ENCODE results near the gene WDR27.

The WDR27 gene

GRCh38 chr6:169510871-169511270 lies 191.0 kb downstream of the WDR27 start:
- no peak for DNase-seq

- no peak for DNase-seq
Observed at GRCh38 chr6:169508452-169508851, 193.4 kb downstream of the WDR27 start.

- no peak for DNase-seq
Observed at GRCh38 chr6:169503422-169504152, 198.2 kb downstream of the WDR27 start.

DNA sequence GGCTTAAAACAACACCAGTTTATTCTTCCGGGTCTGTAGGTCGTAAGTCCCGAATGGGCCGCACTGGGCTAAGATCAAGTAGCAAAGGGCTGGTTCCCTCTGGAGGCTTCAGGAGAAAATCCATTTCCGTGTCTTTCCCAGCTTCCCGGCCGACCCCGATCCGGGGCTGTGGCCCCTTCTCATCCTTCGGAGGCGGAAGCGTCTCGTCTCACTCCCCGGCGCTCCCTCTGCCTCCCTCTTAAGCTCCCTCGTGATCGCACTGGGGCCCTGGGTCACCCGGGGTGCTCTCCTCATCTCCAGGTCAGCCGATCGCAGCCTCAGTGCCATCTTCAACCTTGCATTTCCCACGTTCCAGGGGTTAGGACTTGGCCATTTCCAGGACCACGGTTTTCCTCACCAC lies 199.4 kb downstream of the WDR27 start:
- no peak for DNase-seq

DNA sequence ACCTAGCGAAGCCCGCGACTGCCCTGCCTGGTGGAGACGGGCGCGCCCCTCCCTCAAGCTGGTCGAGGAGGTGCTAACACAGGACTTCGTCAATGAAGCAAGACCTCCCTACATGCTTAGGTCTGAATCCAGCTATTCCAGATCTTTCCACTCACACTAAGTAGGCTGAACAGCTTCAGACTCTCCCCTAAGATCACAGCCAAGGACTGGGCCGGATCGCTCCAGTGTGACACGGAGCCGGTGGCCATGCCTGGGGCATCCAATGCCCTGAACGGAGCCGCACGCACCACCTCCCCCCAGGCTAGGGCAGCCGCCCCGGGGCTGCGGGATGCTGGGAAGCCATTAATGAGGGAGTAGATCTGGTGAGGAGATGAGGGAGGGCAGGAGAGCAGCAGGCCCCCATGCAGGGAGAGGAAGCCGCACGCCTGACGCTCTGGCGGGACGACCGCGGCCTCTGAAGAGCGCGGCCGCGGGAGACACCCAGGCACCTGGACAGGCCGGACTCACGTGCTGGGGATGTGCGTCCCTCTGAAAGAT lies 200.0 kb downstream of the WDR27 start:
- DNase-seq: no peak

- no peak for DNase-seq
Observed at GRCh38 chr6:169501128-169501527, 200.7 kb downstream of the WDR27 start.

DNA sequence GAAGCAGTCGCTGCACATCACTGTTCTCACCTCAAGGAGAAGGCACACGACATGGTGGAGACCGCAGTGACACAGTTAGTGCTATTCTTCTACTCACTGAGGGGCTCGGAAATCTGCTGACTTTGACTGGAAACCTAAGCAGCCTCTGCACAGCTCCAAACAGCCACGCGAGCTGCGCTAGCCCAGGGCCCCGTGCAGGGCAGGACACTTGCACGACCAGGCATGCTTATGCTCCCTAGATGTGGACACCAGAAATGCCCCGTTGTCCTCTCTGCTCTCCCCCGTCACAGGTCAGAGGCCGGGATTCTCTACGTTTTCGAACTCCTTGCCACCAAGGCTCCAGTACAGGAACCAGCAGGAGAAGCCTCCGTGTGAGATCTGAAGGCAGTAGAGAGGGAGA lies 201.1 kb downstream of the WDR27 start:
- DNase-seq: no peak

DNA sequence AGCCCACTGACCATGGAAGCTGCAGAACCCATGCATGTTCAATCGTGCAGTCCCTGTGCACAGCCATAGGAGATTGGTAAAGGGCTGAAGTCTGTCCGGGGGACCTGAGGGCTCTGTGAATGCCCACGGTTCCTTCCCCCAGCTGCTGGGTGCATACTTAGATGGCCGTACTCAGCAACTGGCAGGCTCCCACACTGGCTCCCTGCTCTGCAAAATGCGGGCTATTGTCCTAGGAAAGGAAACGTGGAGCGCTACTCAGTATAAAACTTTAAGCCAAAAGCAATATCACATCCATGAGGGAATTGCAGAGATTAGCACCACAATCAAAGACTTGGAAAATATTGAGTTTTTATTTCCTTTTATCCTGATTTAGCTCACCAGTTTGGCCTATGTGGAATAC lies 202.0 kb downstream of the WDR27 start:
- no peak for DNase-seq

DNA sequence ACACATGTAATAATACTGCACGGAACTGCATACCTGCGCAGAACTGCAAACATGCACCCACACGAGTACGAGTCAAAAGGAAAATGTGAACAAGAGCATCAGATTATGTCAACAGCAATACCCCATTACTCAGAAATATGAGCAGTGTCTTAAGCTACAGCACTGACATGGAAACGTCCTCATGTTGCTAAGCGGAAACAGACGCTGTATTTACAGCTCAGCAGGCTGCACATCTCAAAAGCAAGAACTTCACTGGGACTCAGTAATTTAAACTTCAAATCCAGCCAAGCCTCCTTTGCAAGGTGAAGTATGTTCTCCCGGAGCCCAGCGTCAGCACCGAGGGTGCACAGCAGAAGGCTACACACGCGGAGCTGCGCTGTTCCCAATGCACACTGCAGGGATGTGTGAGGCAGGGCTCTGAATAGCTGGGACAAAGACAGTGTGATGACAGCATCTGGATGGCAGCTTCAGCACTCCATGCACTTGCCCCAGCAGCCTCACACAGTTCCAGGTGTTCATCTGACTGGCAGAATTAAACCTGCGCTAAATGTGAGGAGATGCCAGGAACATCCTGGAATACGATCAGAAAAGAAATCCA lies 202.8 kb downstream of the WDR27 start:
- no peak for DNase-seq

DNA sequence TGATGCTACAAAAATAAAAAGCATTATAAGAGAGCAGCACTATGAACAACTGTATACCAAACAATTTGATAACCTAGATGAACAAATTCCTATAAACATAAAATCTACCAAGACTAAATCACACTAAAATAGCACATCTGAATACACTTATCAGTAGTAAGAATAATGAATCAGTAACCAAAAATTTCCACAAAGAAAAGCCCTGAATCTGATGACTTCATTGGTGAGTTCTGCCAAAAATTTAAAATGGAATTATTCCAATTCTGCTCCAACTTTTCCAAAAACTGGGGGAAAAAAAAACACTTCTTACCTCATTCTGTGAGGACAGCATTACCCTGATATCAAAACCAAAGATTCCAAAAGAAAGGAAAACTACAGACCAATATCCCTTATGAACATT lies 206.2 kb downstream of the WDR27 start:
- DNase-seq: no peak

DNA sequence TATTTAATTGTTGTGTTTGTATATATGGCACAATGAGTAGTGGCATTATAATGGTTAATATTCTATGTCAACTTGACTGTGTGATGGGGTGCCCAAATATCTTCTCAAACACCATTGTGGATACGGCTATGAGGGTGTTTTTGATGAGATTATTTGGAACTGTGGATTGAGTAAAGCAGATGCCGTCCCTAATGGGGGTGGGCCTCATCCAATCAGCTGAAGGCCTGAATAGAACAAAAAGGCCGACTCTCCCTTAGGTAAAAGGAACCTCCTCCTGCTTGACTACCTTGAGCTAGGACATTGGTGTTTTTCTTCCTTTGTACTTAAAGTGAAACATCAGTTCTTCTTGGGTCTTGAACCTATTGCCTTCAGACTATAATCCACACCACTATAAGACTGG lies 207.8 kb downstream of the WDR27 start:
- DNase-seq: no peak

DNA sequence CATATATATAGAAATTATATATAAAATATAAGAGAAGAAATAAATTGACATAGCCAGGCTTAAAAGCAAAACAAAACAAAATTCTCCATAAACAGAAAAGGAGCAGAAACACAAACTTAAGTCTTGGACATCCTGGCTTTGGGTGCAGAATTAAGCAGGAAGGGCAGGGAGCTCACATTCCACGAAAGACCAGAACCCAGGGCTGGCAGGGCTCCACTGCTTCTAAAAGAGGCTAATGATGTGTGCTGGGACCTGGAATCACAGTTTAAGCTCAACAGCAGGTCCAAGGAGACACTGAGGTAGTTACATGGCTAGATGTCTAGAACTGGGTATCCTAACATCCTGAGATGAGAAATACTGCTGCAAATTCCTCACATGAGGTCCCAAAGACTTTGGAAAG lies 210.3 kb downstream of the WDR27 start:
- no peak for DNase-seq

GRCh38 chr6:169490830-169491229 lies 211.0 kb downstream of the WDR27 start:
- no peak for DNase-seq

GRCh38 chr6:169490246-169490641 lies 211.6 kb downstream of the WDR27 start:
- peak; percentile 71 for DNase-seq

DNA sequence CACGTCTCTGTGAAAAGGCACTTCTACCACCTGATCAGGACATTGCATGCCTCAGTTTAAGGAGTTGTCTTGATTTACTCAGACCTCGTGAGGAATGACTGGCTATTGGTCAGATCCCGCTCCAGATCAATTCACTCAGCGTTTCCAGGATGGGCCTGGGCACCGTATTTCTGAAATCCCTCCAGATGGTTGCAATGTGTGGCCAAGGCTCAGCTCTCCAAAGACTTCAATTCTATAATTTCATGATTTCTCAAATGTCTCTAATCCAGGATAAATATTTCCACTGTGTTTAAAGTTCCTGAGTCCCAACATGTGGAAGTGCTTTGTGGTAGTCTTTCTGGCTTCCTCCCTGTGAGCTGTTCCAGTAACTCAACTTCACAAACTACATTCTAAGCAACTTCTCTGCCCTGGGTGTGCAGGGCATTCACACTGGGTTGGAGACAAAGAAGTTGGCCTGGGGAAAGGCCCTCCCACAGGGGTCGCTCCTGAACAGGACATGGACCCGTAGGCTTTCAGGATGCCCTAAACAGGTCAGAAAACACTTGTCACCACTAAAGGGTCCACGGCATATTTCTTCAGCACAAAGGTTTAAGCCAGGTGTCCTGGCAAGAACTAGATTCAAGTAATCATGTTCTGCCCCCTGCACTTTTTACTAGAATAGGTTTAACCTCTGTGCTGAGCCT lies 212.1 kb downstream of the WDR27 start:
- DNase-seq: peak; percentile 70

- no peak for DNase-seq
Observed at GRCh38 chr6:169487579-169488436, 214.0 kb downstream of the WDR27 start.

DNA sequence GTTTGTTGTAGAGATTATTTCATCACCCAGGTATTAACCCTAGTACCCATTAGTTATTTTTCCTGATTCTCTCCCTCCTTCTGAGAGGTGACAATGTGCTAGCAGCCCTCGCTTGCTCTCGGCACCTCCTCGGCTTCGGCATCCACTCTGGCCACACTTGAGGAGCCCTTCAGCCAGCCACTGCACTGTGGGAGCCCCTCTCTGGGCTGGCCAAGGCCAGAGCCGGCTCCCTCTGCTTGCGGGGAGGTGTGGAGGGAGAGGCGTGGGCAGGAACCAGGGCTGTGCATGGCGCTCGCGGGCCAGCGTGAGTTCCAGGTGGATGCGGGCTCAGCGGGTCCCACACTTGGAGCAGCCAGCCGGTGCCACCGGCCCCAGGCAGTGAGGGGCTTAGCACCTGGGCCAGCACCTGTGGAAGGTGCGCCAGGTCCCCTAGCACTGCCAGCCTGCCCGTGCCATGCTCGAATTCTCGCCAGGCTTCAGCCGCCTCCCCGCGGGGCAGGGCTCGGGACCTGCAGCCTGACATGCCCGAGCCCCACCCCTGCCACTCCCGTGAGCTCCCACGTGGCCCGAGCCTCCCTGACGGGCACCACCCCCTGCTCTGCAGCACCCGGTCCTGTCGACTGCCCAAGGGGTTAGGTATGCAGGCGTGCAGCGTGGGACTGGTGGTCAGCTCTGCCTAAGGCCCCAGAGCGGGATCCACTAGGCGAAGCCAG lies 221.9 kb downstream of the WDR27 start:
- DNase-seq: no peak

- DNase-seq: no peak
Observed at GRCh38 chr6:169474362-169474761, 227.5 kb downstream of the WDR27 start.

GRCh38 chr6:169473663-169474062 lies 228.2 kb downstream of the WDR27 start:
- no peak for DNase-seq

GRCh38 chr6:169472786-169473416 lies 228.9 kb downstream of the WDR27 start:
- no peak for DNase-seq

GRCh38 chr6:169470790-169471189 lies 231.0 kb downstream of the WDR27 start:
- no peak for DNase-seq

DNA sequence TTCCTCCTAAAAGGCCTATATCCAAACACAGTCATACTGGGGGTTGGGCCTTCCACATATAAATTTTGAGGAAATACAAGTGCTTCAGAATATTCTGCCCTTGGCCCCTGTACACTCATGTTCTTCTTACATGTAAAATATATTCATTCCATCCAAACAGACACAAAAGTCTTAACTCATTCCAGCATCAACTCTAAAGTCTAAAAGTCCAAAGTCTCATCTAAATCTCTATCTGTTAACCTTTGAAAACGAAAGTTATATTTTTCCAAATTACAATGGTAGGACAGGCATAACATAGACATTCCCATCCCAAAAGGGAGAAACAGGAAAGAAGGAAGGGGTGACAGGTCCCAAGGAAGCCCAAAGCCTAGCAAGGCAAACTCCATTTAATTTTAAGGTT lies 232.8 kb downstream of the WDR27 start:
- DNase-seq: no peak
